Measurements from ENCODE around the gene CAPN11. TPM values are rescaled to one million over a fixed set of nuclear protein-coding genes. Genes with fewer than 3 reads are reported as not detected.

Gene CAPN11
- total RNA-seq, 2 experiments from 2014 or later: 0.11 to 0.18 TPM

DNA sequence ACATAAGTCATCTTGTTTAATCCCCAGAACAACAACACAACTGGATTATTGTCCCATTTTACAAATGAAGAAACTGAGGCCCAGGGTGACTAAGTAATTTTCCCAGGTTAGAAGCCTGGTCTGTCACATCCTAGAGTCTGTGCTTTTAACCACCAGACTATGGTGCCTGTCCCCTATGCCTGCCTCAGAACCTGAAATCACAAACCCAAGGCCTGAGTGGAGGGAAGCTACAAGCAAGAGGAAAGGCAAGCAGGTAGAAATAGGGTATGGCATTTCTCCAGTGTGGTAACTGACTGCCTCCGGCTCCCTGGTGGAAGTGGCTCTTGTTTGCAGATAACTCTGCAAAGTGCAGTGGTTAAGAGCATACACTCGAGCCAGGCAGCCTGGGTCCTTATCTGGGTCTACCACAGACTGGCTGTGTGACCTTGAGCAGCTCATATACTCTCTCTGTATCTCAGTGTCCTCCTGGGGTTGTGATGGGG lies 28.7 kb upstream of the CAPN11 start:
- ATAC-seq (no peak), DNase-seq (no peak)
- Mint-ChIP-seq H3K4me1 (ENCODE audit: low read depth) (peaks cover 19% of the 10 kb centered on the region), H3K27ac (no peak overlapping the region), H3K36me3 (ENCODE audit: low read depth) (peaks cover 12% of the 10 kb centered on the region), H3K4me3 (no peak overlapping the region), H3K9me3 (no peaks in the 10 kb centered on the region), H3K27me3 (no peaks in the 10 kb centered on the region)
- no peak for TF ChIP-seq CTCF (IDR thresholded peaks at IDR 0.05)
- ChIA-PET CTCF (interaction anchor here (1.0 to 1.7 kb wide), 5 partner anchors 19 to 67 kb away, joined by 3 to 6 read pairs (median 3); no protein-coding TSS in a partner anchor), POLR2A (interaction anchor here (0.8 to 1.4 kb wide), 3 partner anchors 43 to 117 kb away, joined by 3 read pairs; partner anchors contain the start of gene HSP90AB1)
- intact Hi-C loops (cut with micrococcal nuclease): no loop called here

- no peak overlapping the region for H3K4me3 Mint-ChIP-seq
- peaks cover 5% of the 10 kb centered on the region for H3K4me1 Mint-ChIP-seq (ENCODE audit: low read depth)
- DNase-seq (no peak), ATAC-seq (no peak)
- ChIA-PET CTCF (interaction anchor here (0.8 to 2.0 kb wide), 5 partner anchors 14 to 58 kb away, joined by 3 to 12 read pairs (median 4); no protein-coding TSS in a partner anchor), POLR2A (interaction anchor here (0.9 to 4.8 kb wide), 5 partner anchors 13 to 115 kb away, joined by 3 to 21 read pairs (median 4); partner anchors contain the start of gene HSP90AB1)
- no peak overlapping the region for H3K27ac Mint-ChIP-seq
- intact Hi-C loops (cut with micrococcal nuclease): no loop called here
- peaks cover 6% of the 10 kb centered on the region for H3K36me3 Mint-ChIP-seq (ENCODE audit: low read depth)
- TF ChIP-seq CTCF (IDR thresholded peaks at IDR 0.05): no peak
- H3K27me3 Mint-ChIP-seq: no peaks in the 10 kb centered on the region
- no peaks in the 10 kb centered on the region for H3K9me3 Mint-ChIP-seq
These were observed 26.7 kb upstream of the CAPN11 start for GRCh38 chr6:44131892-44132291.

GRCh38 chr6:44132476-44132875 lies 26.1 kb upstream of the CAPN11 start:
- POLR2A ChIA-PET: interaction anchor here (0.8 to 4.8 kb wide), 5 partner anchors 8 to 115 kb away, joined by 3 to 21 read pairs (median 4); partner anchors contain the start of gene HSP90AB1
- Mint-ChIP-seq H3K4me1 (ENCODE audit: low read depth) (peaks cover 5% of the 10 kb centered on the region), H3K27me3 (no peaks in the 10 kb centered on the region), H3K36me3 (ENCODE audit: low read depth) (peaks cover 6% of the 10 kb centered on the region), H3K9me3 (no peaks in the 10 kb centered on the region), H3K4me3 (no peak overlapping the region), H3K27ac (no peak overlapping the region)
- ATAC-seq: no peak
- no peak for DNase-seq
- CTCF ChIA-PET: interaction anchor here (1.1 to 2.0 kb wide), 5 partner anchors 15 to 205 kb away, joined by 3 to 12 read pairs (median 4); no protein-coding TSS in a partner anchor
- TF ChIP-seq CTCF (IDR thresholded peaks at IDR 0.05): no peak
- intact Hi-C loops (cut with micrococcal nuclease): no loop called here

- CTCF ChIA-PET: interaction anchor here (1.2 to 1.4 kb wide), 3 partner anchors 23 to 204 kb away, joined by 3 to 4 read pairs (median 3); no protein-coding TSS in a partner anchor
- no peak for TF ChIP-seq CTCF (IDR thresholded peaks at IDR 0.05)
- intact Hi-C loops (cut with micrococcal nuclease): no loop called here
- POLR2A ChIA-PET: interaction anchor here (0.7 to 4.8 kb wide), 5 partner anchors 8 to 114 kb away, joined by 3 to 21 read pairs (median 4); partner anchors contain the start of gene HSP90AB1
- peaks cover 5% of the 10 kb centered on the region for H3K4me1 Mint-ChIP-seq (ENCODE audit: low read depth)
- no peak for DNase-seq
- H3K9me3 Mint-ChIP-seq: no peaks in the 10 kb centered on the region
- ATAC-seq: no peak
- H3K27ac Mint-ChIP-seq: no peak overlapping the region
- peaks cover 6% of the 10 kb centered on the region for H3K36me3 Mint-ChIP-seq (ENCODE audit: low read depth)
- no peak overlapping the region for H3K4me3 Mint-ChIP-seq
- H3K27me3 Mint-ChIP-seq: no peaks in the 10 kb centered on the region
These were observed 25.4 kb upstream of the CAPN11 start for GRCh38 chr6:44133003-44133931.

Measured in activated CD8-positive, alpha-beta T cell treated with anti-CD3 and anti-CD28 coated beads for 36 hours (primary cell).